PC-3 (cell line): ENCODE measurements around the gene CFAP58. TPM values are rescaled to one million over a fixed set of nuclear protein-coding genes. Genes with fewer than 3 reads are reported as not detected.

ENCODE experiments used
- ATAC-seq: fragments of 200-7000 bp; cut with Tn5 transposase; 2 replicates; pipeline ENCODE4 v1.9.1; 2020; ENCODE audit warnings: mild to moderate bottlenecking, moderate library complexity
- BruUV-seq: library from RNA; stranded (reverse); fragments of 400-500 nt; replicated peaks from 2 replicates; lab custom pipeline; 2021; lab: Mats Ljungman, UMichigan
- CTCF ChIA-PET: fragments of 300-600 bp; sonication (Branson Sonifier 250); formaldehyde crosslinking; loops from one replicate; lab custom pipeline; 2022; ENCODE audit warnings: antibody characterized with exemption; lab: Charles Lee
- POLR2A ChIA-PET: fragments of 300-600 bp; sonication (Branson Sonifier 250); formaldehyde crosslinking; loops from one replicate; lab custom pipeline; 2022; ENCODE audit warnings: antibody characterized with exemption; ENCODE audit not compliant: unreplicated experiment; lab: Charles Lee
- DNase-seq: peaks from one replicate; pipeline ENCODE4 v3.0.0-alpha.2; 2015
- H2AFZ ChIP-seq: fragments of 300-600 bp; sonication (generic); 2 replicates; pipeline ENCODE4 v1.6.0; 2016; ENCODE audit warnings: antibody characterized with exemption, low read length
- H3F3A ChIP-seq: fragments of 300-600 bp; sonication (generic); one replicate; pipeline ENCODE4 v1.6.0; 2017; ENCODE audit warnings: antibody characterized with exemption, low read length, control low read depth, mild to moderate bottlenecking; ENCODE audit not compliant: unreplicated experiment
- H3K27ac ChIP-seq: fragments of 300-600 bp; sonication (generic); 2 replicates; pipeline ENCODE4 v1.5.1; 2016; ENCODE audit warnings: mild to moderate bottlenecking, low read length
- H3K27me3 ChIP-seq: fragments of 300-600 bp; sonication (generic); 2 replicates; pipeline ENCODE4 v1.6.1; 2016; ENCODE audit warnings: low read length, mixed read lengths
- H3K36me3 ChIP-seq: fragments of 300-600 bp; sonication (generic); 2 replicates; pipeline ENCODE4 v1.6.1; 2016; ENCODE audit warnings: low read depth, mixed run types, low read length, mixed read lengths
- H3K4me1 ChIP-seq: fragments of 300-600 bp; sonication (generic); 2 replicates; pipeline ENCODE4 v1.5.1; 2016; ENCODE audit warnings: low read length; ENCODE audit not compliant: insufficient read depth
- H3K4me2 ChIP-seq: fragments of 300-600 bp; sonication (generic); 2 replicates; pipeline ENCODE4 v1.6.0; 2016; ENCODE audit warnings: low read length
- H3K4me3 ChIP-seq: fragments of 300-600 bp; sonication (generic); 2 replicates; pipeline ENCODE4 v1.5.1; 2016; ENCODE audit warnings: mild to moderate bottlenecking, low read length, mixed read lengths
- H3K79me2 ChIP-seq: fragments of 300-600 bp; sonication (generic); 2 replicates; pipeline ENCODE4 v1.6.1; 2017; ENCODE audit warnings: low read length, mixed read lengths
- H3K9ac ChIP-seq: fragments of 300-600 bp; sonication (generic); 2 replicates; pipeline ENCODE4 v1.6.0; 2016; ENCODE audit warnings: mild to moderate bottlenecking, low read length
- H3K9me2 ChIP-seq: fragments of 300-600 bp; sonication (generic); replicated peaks from 2 replicates; pipeline ENCODE4 v1.6.1; 2016; ENCODE audit warnings: mixed run types, low read length, mixed read lengths
- H3K9me3 ChIP-seq: fragments of 300-600 bp; sonication (generic); 2 replicates; pipeline ENCODE4 v1.6.1; 2016; ENCODE audit warnings: low read length, mixed read lengths
- H4K20me1 ChIP-seq: fragments of 300-600 bp; sonication (generic); 2 replicates; pipeline ENCODE4 v1.6.1; 2016; ENCODE audit warnings: low read length, mixed read lengths
- CTCF ChIP-seq: fragments of 300-600 bp; sonication (generic); conservative IDR thresholded peaks from 2 replicates; pipeline ENCODE4 v1.5.1; 2017; ENCODE audit warnings: antibody characterized with exemption, low read depth, mild to moderate bottlenecking, low read length
- EZH2 ChIP-seq: fragments of 300-600 bp; sonication (generic); IDR thresholded peaks from one replicate; pipeline ENCODE4 v1.6.1; 2017; ENCODE audit warnings: antibody characterized with exemption, mild to moderate bottlenecking, low read length; ENCODE audit not compliant: unreplicated experiment
- EZH2phosphoT487 ChIP-seq: fragments of 300-600 bp; sonication (generic); IDR thresholded peaks from 2 replicates; pipeline ENCODE4 v1.6.1; 2018; ENCODE audit warnings: mild to moderate bottlenecking, antibody characterized with exemption, low read length, borderline replicate concordance
- intact Hi-C: fragments of 100-400 bp; cut with micrococcal nuclease; formaldehyde crosslinking; loops from 2 replicates; pipeline ENCODE4 v1.9.0; 2023
- total RNA-seq: library from RNA; depleted of rRNA; stranded (reverse); fragments of >200 nt; gene quantifications from 2 replicates; pipeline ENCODE4 v1.2.3, GENCODE V29; 2014

The CFAP58 gene
- total RNA-seq, 1 experiment from 2014 or later = 0.26 TPM

GRCh38 chr10:104450490-104450889 lies 96.9 kb downstream of the CFAP58 start:
- no peaks in the 10 kb centered on the region for H3K79me2 ChIP-seq
- CTCF ChIA-PET = no interaction called here
- no peak overlapping the region for H3K4me2 ChIP-seq
- H3K36me3 ChIP-seq = no peaks in the 10 kb centered on the region
- POLR2A ChIA-PET = no interaction called here
- no TSS peak for BruUV-seq
- H3K4me3 ChIP-seq = no peak overlapping the region
- no peak for TF ChIP-seq EZH2phosphoT487
- no peak overlapping the region for H2AFZ ChIP-seq
- H3K9me2 ChIP-seq = no peaks in the 10 kb centered on the region
- no peaks in the 10 kb centered on the region for H3K4me1 ChIP-seq
- no peak for DNase-seq
- H3F3A ChIP-seq = no peaks in the 10 kb centered on the region
- intact Hi-C loops = no loop called here
- H3K27ac ChIP-seq = no peak overlapping the region
- H4K20me1 ChIP-seq = no peaks in the 10 kb centered on the region
- no peaks in the 10 kb centered on the region for H3K9me3 ChIP-seq
- no peak for ATAC-seq
- H3K9ac ChIP-seq = no peak overlapping the region
- peaks cover 24% of the 10 kb centered on the region; the same call in 1 of the 2 replicates for H3K27me3 ChIP-seq

- POLR2A ChIA-PET = no interaction called here
- H3K36me3 ChIP-seq = no peaks in the 10 kb centered on the region
- H3K9me3 ChIP-seq = no peaks in the 10 kb centered on the region
- H3K4me2 ChIP-seq = no peak overlapping the region
- H2AFZ ChIP-seq = no peak overlapping the region
- peaks cover 24% of the 10 kb centered on the region; the same call in 1 of the 2 replicates for H3K27me3 ChIP-seq
- no peaks in the 10 kb centered on the region for H3K9me2 ChIP-seq
- H4K20me1 ChIP-seq = no peaks in the 10 kb centered on the region
- H3K4me1 ChIP-seq = no peaks in the 10 kb centered on the region
- no peak for DNase-seq
- no peaks in the 10 kb centered on the region for H3K79me2 ChIP-seq
- no peaks in the 10 kb centered on the region for H3F3A ChIP-seq
- CTCF ChIA-PET = no interaction called here
- TF ChIP-seq CTCF (no peak), EZH2phosphoT487 (no peak)
- no peak overlapping the region for H3K9ac ChIP-seq
- no peak for ATAC-seq
- intact Hi-C loops = no loop called here
- no TSS peak for BruUV-seq
- H3K27ac ChIP-seq = no peak overlapping the region
- H3K4me3 ChIP-seq = no peak overlapping the region
Measured at GRCh38 chr10:104450954-104451353, 97.3 kb downstream of the CFAP58 start.

- Histone ChIP-seq H2AFZ (no peak overlapping the region), H3K79me2 (no peaks in the 10 kb centered on the region), H3K36me3 (no peaks in the 10 kb centered on the region), H3K27ac (no peak overlapping the region), H3K4me1 (no peaks in the 10 kb centered on the region), H3F3A (no peaks in the 10 kb centered on the region), H3K9ac (no peak overlapping the region), H3K9me2 (no peaks in the 10 kb centered on the region), H3K4me3 (no peak overlapping the region), H3K4me2 (no peak overlapping the region), H3K9me3 (no peaks in the 10 kb centered on the region), H4K20me1 (no peaks in the 10 kb centered on the region), H3K27me3 (peaks cover 16% of the 10 kb centered on the region; the same call in 1 of the 2 replicates)
- no TSS peak for BruUV-seq
- intact Hi-C loops = no loop called here
- ChIA-PET POLR2A (no interaction called here), CTCF (no interaction called here)
- DNase-seq = no peak
- no peak for ATAC-seq
- TF ChIP-seq EZH2phosphoT487 (no peak), EZH2 (no peak), CTCF (no peak)
Measured at GRCh38 chr10:104452977-104453376, 99.3 kb downstream of the CFAP58 start.
